Mesenteric fat pad (tissue), 1 donor: ENCODE results near the gene HPD. TPM values are rescaled to one million over a fixed set of nuclear protein-coding genes. Genes with fewer than 3 reads are reported as not detected.
"Not testable (repeated sequence)": the region's sequence is repeated elsewhere in the genome, so short reads cannot be mapped to it uniquely, and the experiment has no call there.

ENCODE experiments used
- DNase-seq: peaks from one replicate; pipeline ENCODE4 v3.0.0-alpha.2; 2020; ENCODE audit warnings: low spot score
- long read RNA-seq: library from polyadenylated mRNA; unstranded; transcript quantifications from one replicate; pipeline ENCODE4 v2.0.0, GENCODE V29; 2020
- total RNA-seq: library from RNA; stranded (reverse); fragmentation: NEBNext Ultra II Directional; extraction: Animal tissue kit (Norgen Biotek cat#: 25700); gene quantifications from one replicate; pipeline ENCODE4 v1.2.1, GENCODE V29; 2021
- donor health status: DM: yes; HTN: yes; CAD: no.

The HPD gene
- 2.2 TPM for total RNA-seq
- long read RNA-seq, partial matches to known transcripts = 6 of 10 reads
- long read RNA-seq, other reads (novel, unspliced or antisense) = 1 of 10 reads

DNA sequence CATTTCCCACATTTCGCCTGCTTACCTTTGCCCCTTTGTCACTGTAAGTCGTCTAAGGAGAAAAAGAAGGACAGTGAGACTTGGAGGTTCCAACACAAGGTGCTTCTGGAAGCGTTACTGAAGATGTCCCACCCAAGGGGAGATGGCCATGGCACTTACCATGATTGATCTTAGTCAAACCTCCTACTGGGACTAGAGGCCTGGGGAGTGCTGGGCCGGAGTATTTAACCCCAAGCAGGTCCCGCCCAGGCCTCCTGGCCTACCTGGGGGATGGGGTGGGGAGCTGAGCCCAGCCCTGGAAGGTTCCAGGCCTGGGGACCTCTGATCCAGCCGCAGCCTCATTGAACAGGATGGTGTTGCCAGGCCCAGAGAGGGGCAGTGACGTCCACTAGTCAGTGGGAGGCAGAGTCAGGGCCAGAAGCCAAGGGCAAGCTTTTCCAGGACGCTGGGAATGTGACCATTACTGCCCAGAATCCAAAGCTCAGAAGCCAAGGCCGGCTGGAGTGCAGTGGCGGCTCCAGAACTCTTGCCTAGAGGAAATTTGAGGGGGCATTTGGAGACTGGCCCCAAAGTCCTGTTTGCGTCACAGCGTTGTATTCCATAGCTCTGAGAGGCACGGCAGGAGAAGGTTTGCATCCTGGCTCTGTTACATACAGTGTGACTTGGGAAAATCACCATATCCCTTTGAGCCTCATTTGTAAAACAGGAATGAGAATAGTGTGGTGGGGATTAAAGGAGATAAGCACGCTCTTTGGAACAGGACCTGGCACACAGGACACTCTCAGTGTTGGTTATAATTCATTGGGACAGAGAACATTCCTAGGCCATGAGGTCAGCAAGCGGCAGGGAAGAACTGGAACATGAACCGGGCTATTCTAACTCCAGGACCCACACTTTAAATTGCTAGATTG, at the start of gene HPD:
Gene HPD (minus strand): TSS at position 198 of the 911 bp plus-strand sequence. CDS start 36 bp downstream, at position 162.
- DNase-seq = no peak

DNA sequence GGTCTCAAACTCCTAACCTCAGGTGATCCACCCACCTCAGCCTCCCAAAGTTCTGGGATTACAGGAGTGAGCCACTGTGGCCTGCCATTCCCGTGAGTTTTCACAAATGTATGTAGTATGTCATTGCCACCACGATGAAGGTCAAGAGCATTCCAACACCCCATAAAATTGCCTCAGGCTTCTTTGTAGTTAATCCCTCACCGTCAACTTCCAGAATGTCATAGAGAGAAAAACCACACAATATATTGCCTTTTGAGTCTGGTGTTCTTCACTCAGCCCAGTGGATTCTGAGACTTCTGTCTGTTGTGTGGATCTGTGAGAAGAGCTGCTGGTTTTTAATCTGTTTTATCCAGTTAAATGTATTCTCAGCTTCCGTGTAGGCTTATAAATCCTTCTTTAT, 47.1 kb upstream of the HPD start:
- DNase-seq = no peak

DNA sequence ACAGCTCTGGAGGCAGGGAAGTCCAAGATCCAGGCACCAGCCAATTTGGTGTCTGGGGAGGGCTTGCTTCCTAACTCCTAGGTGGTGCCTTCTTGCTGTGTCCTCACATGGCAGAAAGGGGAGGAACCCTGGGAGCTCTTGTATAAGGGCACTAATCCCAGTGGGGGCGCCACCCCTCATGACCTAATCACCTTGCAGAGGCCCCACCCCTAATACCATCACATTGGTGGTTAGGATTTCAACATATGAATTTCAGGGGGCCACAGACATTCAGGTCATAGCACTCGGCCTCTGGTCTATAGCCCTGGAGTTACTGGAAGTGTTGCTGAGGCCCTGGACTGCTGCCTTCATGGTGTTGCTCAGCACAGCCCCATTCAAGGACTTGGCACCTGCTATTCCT, 44.5 kb upstream of the HPD start:
- DNase-seq = no peak

DNA sequence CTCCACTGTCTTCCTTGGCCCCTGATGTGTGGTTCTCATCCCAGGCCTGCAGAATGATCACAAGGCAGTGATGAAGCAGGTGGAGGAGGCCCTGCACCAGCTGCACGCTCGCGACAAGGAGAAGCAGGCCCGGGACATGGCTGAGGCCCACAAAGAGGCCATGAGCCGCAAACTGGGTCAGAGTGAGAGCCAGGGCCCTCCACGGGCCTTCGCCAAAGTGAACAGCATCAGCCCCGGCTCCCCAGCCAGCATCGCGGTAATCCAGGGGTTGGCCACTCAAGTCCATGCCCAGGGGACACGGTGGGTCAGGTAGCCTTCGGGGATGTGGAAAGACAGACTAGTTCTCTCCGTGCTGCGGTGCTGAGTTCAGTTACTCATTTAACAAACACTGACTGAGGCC, 40.9 kb upstream of the HPD start:
- no peak for DNase-seq

DNA sequence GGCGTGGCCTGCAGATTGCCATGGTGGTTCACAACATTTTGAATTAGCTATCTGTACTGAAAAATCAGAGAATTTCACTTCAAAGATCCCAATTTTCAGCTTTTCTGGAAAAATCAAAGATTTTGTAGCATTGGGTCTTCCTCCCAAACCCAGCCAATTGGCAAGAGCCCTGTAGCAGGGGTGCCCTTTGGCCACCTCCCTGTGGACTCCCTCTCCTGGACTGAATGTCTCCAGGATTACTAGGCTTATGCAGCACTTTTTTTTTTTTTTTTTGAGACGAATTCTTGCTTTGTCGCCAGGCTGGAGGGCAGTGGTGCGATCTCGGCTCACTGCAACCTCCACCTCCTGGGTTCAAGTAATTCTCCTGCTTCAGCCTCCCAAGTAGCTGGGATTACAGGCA, 39.6 kb upstream of the HPD start:
- DNase-seq = no peak

DNA sequence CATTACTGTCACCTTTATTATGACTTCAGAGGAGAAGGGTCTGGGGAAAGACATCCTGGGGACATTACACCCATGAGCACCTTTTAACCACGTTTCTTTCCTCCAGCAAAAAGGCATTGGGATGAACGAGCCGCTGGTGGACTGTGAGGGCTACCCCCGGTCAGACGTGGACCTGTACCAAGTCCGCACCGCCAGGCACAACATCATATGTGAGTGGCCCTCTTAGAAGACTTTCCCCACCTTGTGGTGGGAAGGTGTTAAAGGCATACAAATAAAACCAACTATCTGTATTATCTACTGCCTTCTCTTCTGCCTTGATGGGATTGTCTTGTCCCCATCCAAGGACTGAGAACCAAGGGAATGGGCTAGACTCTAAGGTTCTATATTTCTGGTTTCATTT, 36.0 kb upstream of the HPD start:
- no peak for DNase-seq

DNA sequence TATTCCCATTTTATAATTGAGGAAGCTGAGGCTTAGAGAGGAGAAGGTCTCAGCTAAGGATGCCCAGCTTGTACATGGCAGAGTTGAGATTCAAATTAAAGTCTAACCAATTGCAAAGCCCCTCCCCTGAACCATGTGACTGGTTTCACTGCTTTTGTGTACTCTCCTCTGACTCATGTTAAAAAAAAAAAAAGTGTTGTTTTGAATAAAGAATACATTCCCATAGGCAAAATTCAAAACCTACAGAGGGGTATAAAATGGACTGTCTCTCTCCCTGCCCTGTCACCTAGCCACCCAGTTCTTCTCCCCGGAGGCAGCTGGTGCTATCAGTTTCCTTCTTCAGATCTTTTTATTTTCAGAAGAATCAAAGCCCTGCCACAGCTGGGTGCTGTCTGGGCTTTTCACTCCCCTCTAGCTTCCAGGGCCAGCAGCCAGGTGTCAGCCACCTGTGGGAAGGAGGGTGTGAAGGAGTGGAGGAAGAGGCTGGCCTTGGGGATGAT, 35.4 kb upstream of the HPD start:
- no peak for DNase-seq

DNA sequence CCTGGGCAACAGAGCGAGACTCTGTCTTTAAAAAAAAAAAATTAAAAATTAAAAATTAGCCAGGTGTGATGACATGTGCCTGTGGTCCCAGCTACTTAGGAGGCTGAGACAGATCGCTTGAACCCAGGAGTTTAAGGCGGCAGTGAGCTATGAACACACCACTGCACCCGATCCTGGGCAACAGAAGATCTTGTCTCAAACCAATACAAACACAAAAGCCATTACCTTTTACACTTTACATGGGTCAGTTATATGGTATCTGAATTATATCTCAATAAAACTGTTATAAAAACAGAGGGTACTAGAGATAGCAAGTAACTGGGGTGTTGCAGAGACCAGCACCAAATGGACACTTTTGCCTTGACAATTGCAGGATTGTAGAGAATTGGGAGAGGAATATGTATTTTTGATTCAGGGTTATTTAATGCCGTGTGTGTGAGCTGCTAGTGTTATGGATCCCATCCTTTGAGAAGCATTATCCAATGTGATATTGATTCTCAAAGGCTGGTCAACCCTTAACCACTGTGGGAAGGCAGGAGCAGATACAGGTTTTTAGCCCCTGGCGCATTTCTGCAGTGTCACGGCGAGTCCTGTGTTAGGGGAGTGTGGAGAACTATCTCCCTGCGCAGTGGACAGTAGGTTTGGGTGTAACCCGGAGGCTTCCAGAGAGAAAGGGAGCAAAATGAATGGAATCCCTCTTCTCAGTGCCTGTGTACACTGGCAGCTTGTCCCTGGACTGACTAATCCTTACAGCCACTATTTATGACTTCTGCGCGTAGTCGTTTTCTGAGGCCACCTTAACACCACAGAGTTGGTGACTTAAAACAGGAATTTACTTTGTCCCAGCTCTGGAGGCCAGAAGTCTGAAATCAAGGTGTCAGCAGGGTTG, 34.3 kb upstream of the HPD start:
- no peak for DNase-seq

DNA sequence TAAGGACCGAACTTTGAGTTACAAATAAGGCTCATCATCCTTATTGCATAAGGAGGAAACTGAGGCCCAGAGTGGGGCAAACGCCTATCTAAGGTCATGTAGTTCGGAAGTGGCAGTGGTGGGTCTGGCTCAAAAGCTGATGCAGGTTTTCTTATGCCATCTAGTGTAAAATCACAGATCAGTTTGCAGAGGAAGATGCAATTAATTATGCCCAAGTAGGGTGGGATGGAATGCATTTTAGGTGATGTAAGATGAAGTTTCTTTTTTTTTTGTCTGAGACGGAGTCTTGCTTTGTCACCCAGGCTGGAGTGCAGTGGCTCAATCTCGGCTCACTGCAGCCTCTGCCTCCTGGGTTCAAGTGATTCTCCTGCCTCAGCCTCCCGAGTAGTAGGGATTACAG, 31.0 kb upstream of the HPD start:
- not testable (repeated sequence) for DNase-seq

DNA sequence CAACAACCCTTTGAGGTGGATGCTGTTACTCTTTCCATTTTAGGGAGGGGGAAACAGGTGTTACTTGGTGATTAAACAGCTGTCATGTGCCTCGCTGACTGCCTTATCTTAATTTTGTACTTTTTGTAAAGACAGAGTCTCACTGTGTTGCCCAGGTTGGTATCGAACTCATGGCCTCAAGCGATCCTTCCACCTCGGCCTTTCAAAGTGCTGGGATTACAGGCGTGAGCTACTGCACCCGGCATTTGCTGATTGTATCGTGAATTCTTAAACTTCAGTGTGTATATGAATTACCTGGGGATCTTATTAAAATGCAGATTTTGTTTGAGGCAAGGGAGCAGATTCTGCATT, 30.6 kb upstream of the HPD start:
- DNase-seq = no peak

DNA sequence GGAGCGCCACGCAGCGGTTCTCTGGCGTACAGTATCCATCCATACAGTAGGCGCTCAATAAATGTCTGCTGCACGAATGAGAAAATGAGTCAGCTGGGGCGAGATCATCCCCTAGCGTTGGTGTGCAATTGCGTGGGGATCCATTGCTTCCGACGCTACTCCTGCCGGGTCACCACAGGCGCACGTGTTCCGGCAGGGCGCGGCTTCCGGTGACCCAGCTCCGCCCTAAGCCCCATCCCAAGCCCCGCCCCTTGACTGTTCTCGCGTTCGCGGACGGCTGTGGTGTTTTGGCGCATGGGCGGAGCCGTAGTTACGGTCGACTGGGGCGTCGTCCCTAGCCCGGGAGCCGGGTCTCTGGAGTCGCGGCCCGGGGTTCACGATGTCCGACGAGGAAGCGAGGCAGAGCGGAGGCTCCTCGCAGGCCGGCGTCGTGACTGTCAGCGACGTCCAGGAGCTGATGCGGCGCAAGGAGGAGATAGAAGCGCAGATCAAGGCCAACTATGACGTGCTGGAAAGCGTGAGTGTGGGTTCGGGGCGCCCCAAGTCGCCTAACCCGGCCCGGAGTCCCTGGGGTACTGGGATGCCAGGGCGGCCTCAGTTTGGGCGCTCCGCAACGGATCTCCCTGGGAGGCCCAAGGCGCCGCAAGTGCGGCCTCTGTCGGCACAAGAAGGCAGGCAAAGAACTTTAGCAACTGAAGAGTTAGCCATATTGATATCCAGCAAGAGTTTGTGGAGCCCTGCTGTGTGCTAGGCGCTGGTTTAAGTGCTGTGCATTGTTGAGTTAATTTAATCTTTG, 30.0 kb upstream of the HPD start, which contains the start of gene PSMD9:
Gene PSMD9 (plus strand): TSS at position 313 of the 796 bp plus-strand sequence. CDS start 67 bp downstream, at position 380.
- DNase-seq = peak; percentile 100

DNA sequence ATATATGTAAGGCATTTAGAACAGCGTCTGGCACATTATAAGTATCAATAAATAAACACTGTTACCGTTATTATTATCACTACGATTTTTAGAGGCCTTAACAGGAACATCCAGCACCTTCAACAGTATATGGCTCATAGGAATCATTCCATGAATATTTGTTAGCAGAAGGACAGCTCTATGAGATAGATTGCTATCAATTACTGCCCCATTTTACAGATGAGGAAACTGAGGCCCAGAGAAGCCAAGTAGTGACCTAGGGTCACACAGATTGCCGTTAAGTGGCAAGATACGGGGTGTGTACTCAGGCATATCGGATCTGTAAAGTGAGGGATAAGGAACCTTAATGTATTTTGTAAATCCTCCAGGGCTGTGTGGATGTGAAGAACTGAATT, 29.4 kb upstream of the HPD start:
- DNase-seq = no peak

DNA sequence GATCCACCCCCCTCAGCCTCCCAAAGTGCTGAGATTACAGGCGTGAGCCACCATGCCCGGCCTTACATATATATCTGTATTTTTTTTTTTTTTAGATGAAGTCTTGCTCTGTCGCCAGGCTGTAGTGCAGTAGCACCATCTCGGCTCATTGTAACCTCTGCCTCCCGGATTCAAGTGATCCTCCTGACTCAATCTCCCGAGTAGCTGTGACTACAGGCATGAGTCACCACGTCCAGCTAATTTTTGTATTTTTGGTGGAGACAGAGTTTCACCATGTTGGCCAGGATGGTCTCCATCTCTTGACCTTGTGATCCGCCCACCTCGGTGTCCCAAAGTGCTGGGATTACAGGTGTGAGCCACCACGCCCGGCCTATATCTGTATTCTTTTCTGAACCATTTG, 26.5 kb upstream of the HPD start:
- not testable (repeated sequence) for DNase-seq

DNA sequence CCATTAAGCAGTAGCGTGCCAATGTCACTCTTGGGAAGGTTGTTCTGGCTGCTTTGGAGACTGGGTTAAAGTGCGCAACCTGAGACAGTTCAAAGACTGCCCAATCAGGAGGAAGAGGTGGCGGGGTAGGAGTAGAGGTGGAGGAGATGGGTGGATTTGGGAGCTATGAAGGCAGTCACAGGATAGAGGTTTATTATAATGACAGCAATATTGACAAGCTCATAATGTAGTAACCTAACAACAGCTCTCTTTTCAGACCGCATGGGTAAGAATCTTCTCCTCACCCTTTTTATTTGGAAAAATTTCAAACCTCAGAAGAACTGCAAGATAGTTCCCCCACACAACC, 24.6 kb upstream of the HPD start:
- DNase-seq = no peak

DNA sequence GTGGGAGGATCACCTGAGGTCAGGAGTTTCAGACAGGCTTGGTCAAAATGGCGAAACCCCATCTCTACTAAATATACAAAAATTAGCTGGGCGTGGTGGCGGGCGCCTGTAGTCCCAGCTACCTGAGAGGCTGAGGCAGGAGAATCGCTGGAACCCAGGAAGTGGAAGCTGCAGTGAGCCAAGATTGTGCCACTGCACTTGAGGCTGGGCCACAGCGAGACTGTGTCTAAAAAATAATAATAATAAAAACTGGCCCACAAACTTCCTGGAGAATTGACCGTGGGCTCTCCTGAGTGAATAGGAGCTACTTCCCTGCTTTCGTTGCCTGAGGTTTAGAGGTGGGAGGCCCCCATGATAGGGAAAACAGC, 17.4 kb upstream of the HPD start:
- DNase-seq = not testable (repeated sequence)

DNA sequence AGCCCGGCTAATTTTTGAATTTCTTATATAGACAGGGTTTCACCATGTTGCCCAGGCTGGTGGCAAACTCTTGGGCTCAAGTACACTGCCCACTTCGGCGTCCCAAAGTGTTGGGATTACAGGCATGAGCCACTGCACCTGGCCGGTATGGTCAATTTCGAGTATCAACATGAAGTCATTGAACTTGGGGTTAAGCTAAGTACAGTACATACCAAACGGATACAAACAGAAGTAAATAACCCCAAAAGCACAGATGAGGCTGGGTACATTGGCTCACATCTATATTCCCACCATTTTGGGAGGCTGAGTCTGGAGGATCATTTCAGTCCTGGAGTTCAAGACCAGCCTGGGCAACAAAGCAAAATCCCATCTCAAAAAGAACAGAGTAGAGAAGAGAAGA, 16.9 kb upstream of the HPD start:
- DNase-seq = no peak

DNA sequence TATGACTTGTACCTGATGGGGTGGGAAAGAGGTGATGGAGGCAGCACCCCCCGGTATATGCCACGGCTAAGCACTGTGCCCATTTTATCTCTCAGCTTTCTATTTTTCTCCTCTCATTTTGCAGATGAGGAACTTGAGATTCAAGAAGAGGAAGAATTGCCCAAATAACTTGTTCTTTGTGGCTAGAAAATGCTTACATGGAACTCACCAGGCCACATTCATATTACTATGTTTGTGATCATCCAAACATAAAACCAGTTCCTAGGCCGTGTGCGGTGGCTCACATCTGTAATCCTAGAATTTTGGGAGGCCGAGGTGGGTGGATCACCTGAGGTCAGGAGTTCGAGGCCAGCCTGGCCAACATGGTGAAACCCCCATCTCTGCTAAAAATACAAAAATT, 15.4 kb upstream of the HPD start:
- no peak for DNase-seq

DNA sequence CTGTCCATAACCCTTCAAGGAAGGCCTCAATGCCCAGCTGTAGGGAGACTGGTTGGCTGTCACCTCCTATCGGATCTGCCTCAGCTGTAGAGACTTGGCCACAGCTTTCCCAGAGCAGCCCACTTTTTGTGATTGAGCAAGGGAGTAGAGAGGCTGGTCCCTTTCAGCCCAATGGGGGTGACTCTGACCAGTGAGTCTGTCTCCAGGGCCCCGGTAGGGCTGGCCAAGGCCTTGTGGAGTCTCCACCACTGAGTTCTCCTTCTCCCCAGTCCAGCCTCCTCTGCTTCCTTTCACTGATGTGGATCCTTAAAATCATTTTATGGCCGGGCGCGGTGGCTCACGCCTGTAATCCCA, 14.5 kb upstream of the HPD start:
- no peak for DNase-seq

DNA sequence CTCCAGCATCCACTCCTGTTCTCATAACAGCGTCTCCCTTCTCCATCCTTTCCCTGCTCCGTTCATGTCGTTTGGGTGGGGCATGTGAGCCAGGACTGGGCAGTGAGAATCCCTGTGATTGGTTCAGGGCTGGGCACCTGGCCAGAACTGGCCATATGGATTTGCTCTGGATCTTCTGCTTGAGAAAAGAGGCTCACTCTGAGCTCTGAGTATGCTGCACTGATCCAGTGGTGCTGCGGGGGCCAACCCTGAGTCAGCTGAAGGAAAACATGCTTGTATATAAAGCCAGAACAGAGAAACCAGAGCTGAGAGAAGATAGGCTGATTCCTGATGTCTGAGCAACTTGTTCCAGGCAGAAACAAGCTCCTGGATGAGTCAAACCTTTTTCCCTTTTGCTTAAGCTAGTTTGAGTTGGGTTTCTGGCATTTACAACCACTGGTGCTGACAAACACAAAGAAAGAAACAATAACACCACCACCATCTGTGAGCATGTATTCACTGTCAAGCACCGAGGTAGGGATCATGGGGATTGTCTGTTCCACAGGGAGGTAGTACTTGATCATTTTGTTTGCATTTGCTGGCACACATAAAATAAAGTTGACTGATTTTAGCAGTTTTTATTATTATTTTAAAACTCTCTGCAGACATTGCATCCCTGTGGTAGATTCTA, 14.0 kb upstream of the HPD start:
- DNase-seq = no peak

DNA sequence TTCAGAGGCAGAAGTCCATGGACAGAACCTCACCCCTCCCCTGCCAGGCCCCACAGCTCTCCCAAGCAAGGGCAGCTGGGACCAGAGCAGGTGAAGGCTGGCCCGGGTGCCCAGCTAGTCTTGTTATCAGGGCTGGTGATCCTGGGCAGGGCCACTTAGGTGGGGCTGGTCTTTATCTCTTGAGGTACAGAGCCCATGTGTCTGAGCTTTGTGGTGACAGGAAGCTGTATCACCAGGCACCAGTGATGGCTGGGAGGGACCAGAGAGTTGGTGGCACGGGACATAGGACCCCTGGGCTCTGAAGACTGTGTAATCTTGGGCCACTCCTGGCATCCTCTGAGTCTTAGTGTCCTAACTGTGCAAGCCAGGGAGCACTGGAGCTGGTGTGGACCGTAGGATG, 12.8 kb upstream of the HPD start:
- DNase-seq = no peak

DNA sequence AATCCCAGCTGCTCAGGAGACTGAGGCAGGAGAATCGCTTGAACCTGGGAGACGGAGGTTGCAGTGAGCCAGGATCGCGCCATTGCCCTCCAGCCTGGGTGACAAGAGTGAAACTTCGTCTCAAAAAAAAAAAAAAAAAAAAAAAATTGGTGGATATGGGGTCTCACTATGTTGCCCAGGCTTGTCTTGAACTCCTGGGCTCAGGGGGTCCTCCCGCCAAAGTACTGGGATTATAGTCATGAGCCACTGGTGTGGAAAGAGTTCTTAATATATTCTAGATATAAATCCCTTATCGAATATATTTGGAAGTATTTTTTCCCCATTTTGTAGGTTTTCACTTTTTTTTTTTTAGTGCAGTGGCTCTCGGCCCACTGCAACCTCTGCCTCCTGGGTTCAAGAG, 10.6 kb upstream of the HPD start:
- not testable (repeated sequence) for DNase-seq
